ENCODE data around the gene ARMC3.
"Not testable (repeated sequence)": the region's sequence is repeated elsewhere in the genome, so short reads cannot be mapped to it uniquely, and the experiment has no call there.

The ARMC3 gene

DNA sequence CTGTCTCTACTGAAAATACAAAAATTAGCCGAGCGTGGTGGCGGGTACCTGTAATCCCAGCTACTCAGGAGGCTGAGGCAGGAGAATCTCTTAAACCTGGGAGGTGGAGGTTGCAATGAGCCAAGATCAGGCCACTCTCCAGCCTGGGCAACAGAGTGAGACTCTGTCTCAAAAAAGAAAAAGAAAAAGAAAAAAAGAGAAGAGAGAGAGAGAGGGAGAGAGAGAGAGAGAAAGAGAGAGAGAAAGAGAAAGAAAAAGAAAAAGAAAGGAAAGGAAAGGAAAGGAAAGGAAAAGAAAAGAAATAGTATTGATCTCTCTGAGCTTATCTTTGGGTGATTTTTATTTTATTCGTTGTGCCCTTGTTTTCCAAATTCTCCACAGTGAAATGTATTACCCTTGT, 1.2 kb downstream of the ARMC3 start:
- not testable (repeated sequence) for DNase-seq

DNA sequence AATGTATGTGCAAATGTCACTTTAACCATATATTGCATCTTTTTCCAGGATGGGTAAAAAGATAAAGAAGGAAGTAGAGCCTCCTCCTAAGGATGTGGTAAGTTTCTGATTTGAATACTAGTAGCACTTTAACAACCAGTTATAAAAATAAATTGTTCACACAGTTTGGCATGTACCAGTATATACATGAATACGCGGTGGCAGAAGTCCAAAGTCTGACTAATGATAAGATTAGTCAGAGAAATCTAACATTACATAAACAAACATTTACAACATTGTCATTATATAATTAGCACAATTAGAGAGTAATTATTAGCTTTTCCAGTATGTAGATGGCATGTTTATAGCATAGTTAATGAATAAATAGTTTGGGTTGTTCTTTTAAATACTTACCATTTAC, 4.1 kb downstream of the ARMC3 start:
- DNase-seq = no peak

DNA sequence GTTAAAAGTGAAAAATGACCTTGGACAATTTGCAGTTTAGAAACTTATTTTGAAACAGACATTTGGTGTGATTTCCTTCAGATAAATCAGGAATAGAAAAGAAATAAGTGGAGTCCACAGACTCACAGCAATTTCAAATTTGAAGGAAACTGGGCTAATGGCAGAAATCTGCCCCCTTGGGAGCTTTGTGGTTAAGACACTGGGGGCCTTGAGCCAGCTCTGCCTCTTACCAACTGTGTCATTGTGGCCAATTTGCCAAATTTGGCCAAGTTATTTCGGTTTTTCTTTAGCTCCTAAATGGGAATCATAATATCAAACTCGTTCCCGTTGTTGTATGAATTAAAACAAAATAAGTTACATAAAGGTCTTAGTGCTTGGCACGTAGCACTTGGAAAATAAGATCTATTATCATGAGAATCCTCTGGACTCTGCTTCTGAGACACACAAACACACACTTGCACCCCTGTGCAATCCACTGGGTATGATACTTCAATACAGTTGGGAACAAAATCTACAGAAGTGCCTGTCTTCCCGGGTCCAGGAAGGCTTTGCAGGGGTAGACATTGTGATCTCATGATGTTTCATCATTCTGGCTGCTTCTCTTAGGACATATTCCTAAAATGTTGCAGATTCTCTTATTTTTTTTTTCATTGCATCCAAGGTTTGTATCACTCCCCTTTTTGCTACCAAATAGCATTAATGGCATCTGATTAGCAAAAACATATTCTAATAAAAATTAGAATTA, 4.9 kb downstream of the ARMC3 start:
- no peak for DNase-seq

DNA sequence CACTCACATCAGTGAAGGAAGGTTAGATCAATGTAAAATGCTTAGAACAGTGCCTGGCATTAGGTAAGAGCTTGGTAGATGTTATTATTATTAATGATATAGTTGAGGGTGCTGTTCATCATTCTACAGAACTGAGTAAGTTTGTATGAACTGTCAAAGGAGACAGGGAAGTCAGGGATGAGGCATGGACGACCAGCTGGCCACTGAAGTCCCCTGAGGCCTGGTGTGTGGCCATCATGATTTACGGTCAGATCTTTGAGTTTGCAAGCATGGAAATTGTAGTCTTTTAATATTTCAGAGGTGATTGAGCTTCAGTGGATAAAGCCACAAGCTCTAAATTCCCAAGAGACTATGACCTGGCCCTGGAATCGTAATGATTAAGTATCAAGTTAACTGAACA, 6.9 kb downstream of the ARMC3 start:
- no peak for DNase-seq

DNA sequence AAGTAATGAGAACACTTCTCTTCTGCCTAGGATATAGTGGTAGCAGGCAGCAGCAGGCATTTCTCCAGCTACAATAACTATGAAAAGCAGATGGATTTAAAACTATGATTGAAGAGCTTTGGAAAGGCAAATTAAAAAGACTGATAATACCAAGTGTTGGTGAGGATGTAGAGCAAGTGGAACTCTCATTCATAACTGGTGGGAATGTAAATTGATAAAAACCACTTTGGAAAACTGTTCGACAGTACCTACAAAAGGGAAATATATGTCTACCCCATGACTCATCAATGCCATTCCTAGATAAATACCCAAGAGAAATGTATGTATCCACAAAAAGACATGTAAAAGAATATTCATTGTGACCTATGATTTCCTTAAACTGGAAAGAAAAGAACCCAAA, 14.6 kb downstream of the ARMC3 start:
- no peak for DNase-seq

DNA sequence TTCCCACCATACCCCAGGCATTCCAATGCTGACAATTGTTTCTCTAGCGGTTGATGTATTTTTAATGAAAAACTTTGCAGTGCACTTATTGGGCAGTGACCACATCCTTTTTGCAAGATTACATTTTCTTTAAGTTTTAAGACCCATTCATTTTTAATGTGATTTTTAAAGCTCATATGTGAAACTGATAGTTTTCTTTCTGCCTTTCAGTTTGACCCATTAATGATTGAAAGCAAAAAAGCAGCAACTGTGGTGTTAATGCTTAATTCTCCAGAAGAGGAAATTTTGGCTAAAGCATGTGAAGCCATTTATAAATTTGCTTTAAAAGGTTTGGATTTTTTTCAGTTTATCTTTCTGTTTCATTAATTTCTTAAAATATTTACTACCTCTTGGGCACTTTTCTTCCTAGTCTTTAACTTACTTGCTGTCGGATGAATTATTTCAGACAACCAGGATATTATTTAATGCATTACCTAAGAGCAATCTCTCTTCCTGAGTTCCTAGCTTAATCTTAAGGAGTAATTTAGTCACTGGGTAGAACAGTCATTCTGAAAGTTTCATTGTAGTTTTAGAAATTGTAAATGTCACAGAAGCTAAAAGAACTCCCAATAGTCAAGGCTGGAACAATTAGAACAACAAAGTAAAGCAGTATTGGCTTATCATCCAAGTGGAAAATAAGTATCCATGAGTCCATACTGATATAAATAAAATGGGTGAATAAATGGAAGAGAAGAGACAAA, 18.3 kb downstream of the ARMC3 start:
- no peak for DNase-seq

DNA sequence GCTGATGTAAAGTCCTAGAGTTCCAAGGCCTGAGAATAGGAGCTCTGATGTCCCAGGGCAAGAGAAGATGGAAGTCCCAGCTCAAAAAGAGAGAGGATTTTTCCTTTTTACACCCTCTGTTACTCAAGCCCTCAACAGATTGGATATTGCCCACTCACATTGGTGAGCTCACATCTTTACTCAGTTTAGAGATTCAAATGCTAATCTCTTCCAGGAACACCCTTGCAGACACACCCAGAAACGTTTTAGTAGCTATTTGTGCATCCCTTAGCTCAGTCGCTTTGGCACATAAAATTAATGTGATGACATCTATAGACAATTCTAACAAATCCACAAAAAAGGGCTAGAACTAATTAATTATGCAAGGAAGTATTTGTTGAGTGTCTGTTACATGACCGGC, 27.1 kb downstream of the ARMC3 start:
- DNase-seq = no peak

DNA sequence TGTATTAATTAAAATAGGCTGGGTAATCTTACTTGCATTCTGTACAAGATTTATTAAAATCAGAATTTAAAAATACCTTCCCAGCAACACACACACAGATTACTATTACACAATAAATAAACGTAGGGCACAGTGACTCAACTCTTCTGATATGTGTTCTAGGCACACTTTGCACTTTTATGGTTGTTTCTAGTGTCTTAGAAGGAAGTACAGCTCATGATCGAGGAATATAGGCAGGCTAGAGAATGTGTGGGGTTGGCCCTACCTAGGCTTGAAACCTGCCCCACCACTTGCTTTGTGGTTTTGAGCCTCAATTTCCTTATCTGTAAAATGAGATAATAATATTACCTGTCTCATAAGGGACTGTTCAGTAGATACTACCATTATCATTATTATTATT, 30.5 kb downstream of the ARMC3 start:
- no peak for DNase-seq

DNA sequence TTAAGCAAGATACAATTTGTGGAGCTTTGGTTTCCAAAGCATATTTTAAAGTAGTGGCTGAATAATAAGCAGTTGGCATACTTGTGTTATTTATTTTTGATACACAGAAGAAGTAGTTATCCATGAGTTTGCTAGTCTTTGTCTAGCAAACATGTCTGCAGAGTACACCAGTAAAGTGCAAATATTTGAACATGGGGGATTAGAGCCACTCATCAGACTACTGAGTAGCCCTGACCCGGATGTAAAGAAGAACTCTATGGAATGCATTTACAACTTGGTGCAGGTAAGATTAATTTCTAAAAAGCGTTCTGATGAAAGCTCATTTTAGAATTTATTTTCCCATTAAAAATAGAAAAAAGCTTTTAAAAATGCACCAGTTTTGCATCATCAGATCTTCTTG, 31.4 kb downstream of the ARMC3 start:
- DNase-seq = no peak

DNA sequence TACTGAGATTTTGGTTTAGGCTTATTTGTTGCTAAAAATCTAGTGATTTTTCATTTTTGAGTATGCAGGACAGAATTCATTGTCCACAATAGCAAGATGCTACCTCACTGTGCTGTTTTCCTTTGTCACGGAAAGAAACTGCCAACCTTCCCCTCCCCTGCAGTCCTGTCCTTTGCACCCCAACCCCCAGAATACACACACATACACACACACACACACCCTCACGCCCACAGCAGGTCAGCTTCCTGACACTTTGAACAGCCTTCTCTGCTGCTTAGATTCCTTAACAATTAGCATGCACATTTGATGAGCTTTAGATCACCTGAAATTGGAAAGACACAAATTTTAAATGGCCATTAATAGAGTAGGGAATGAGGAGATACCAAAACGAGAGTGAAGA, 32.1 kb downstream of the ARMC3 start:
- no peak for DNase-seq

DNA sequence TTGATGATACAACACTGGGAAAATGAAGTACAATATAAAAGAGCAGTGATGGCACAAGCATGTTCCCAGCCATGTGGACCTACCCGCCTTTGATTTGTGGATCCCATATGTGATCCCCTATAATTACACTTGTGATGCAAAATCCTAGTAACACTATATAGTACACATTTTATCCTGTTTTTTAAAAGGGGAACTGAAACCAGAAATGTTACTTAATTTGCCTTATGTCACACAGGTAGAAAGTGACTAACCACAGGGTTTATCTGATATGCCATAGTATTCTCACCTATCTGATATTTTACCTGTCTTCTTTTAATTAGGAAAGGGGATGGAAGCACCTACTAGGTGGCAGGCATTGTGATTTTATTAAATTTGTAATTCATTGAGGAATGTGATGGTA, 35.0 kb downstream of the ARMC3 start:
- DNase-seq = no peak

DNA sequence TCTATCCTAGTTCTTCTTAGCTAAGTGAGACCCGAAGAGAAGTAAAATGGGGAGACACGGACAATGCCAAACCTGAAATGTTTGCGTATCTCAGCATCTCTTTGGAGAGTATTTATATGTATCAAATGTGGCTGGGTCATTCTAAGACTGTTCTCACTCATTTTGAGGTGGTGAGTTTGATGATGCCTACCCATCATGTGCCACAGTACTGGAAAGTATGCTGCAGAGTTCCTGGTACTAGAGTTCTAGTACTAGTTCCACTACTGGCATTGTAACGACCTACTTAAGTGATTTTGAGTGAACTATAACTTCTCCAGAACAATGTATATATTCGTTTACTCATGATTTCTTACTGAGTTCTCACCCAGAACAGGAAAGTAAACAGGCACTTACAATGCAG, 41.9 kb downstream of the ARMC3 start:
- no peak for DNase-seq

DNA sequence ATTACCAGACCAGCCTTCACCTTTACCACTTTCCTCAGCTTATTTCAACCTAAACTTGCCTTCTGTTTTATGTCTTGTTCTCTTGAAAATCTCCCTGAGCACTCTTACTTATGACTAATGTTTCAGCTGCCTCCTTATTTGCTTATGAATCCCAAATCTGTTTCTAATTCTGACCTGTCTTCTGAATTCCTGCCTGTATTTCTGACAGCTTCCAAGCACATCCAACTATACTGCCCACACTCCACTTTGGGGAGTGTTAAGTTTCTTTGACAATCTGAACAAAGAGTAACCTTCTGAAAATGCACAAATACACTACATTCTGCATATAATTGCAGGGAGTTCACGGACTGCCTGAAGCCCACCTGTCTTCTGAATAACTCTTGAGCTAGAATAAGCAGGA, 48.7 kb downstream of the ARMC3 start:
- DNase-seq = no peak

DNA sequence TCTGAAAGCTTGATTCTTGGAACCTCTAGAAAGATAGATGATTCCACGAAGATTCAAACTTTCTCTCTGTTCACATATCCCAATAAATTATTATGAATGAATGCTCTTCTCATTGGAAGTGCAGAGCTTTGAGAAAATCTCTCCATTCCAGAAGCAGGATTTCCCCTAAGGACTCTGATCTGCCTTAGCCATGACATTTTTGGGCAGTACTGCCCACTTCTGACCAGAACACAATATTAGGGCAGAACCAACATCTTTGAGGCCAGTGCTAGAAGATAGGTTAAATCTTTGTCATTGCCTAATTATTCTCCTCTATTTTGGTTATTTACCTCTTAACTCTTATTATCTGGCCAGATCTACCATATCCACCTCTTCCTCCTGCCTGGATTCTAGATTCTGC, 49.9 kb downstream of the ARMC3 start:
- DNase-seq = no peak

DNA sequence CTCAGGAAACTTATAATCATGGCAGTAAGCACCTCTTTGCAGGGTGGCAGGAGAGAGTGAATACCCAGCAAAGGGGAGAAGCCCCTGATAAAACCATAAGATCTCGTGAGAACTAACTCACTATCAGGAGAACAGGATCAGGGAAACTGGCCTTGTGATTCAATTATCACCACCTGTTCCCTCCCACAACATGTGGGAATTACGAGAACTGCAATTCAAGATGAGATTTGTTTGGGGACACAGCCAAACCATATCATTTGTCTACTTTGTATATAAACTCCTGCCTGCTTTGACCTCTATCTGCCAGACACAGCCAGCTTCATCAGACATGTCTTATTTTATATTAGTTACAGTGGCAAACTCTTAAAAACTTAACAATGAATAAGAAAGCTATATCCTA, 50.4 kb downstream of the ARMC3 start:
- no peak for DNase-seq

DNA sequence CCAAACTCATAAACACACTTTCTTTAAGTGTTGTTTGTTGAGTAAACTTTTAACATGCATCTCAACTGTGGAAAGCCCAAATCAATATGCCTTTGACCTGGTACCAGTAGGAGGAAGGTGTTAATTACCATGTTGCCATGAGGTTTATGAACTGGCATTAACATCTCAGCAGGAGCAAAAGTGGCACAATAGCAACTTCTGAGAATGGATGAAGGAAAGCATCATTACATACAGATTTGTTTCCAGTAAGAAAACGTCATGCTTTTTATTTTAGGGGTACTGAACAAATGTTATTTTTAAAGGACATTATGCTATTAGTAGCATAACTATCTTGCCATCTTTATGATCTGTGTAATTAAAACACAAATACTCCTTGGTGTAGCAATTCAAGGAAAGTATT, 51.1 kb downstream of the ARMC3 start:
- peak in 1 of 2 experiments; percentile 1 for DNase-seq

DNA sequence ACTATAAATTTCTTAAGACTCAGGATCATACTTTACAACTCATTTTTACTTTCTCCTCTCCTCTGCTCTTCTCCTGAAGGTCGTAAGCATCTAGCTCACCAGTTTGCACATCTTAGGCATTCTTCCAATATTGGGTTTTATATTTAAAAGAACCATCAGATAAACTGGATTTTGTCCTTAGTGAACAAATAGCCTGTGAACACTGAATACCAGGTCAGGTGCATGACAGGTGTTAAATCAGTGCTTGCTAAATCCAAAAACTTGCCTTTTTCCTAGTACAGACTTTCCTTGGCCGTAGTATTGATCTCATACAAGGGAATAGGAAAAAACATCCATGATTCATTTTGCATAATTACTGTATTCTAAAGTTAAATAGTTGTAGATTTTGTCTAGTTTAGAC, 53.0 kb downstream of the ARMC3 start:
- no peak for DNase-seq

DNA sequence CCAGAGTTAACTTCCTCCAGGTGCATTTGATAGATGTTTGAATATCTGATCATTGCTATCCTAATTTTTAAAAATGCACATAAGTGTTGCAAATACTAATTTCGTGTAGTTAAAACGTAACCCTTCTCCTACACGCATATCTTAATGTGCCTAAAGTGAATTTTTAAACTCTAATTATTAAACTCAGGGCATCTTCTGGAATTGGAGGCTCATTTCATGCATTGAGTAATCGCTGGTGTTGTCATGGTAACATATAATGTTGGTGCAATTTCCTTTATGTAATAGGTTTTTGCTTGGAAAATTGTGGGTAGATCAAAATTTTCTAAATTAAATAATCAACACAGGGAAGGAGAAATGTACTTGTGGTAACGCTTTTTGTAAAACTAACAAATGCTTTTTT, 56.2 kb downstream of the ARMC3 start:
- no peak for DNase-seq

DNA sequence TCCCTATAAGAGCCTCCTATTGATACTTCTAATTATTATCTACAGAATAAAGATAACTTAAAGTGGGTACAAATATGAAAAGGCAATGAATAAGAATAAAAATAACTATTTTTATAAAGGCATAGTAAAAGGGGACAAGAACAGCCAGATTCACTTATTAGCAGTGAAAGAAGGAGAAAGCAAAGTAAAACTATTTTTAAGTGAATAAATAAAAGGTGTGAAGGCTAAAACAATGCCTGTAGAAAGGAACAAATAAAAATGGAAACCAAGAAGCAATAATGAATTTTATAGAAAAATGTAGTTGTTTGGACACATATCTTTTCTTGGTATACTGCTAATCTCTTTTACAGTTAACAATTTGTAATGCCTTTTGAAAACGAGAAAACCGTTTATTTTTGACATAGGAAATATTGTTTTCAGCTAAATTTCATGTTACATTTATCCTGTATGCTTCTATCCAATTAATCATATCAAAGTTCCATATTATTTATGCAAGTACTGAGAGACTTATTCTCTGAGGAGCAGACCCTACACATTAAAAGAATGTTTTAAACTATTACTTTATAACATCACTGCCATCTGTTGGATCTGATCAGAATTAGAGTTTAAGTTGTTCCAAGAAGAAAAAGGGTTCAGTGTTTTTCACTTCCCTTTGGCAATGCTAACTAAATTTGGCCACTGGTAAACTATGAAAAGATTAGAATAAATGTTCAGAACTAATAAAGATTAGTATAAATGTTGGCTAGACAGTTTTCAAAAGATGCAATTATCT, 59.1 kb downstream of the ARMC3 start:
- no peak for DNase-seq

DNA sequence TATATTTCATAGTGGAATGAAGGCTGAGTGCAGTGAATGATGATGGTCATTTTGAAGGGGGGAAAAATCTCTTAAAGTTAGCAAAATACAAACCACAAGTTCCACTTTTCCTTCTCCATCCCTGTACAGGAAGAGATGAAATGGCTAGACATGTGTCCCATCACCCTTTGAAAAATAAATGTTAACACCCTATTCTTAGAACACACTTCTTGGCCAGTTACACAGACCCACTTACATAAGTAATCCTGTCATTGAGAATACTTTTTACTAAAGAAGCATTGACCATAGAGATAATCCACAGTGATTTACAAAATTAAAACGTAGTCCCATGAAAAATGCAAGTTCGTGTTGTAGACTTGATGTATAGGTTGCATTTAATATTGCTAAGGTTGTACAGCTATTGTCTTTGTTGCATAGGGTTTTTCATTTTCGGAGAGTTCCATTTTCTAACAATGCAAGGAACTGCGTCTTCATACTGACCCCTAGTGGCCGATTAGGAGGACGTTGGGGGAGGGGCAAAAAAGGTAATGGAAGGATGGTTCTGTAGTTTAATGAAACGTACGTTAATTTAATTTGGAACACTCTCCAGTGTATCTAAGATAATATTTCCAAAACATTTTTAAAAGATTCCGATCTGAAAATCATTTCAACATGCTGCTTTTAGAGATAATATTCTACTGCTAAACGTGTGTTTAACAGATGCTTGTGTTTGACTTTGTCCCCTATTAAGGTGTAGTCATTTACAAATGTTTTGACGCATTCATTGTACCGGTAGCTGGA, 60.9 kb downstream of the ARMC3 start:
- peak in 1 of 2 experiments; percentile 2 for DNase-seq

DNA sequence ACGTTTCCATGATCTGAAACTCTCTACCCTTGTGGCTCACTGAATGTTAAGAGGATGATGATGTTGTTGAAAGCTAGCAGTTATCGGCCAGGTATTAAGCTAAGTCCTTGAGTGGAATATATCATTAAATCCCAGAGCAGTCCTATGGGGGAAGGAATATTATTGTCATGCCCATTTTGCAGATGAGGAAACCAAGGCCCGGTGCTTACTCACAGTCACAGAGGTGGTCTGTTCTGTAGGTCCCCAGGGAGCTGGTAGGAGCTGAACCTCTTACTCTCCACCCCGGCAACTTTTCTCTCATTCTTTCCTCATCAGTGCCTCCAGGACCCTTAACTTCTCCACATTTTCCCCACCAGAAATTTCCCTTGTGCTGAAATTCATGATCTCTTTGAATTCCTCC, 62.6 kb downstream of the ARMC3 start:
- no peak for DNase-seq

DNA sequence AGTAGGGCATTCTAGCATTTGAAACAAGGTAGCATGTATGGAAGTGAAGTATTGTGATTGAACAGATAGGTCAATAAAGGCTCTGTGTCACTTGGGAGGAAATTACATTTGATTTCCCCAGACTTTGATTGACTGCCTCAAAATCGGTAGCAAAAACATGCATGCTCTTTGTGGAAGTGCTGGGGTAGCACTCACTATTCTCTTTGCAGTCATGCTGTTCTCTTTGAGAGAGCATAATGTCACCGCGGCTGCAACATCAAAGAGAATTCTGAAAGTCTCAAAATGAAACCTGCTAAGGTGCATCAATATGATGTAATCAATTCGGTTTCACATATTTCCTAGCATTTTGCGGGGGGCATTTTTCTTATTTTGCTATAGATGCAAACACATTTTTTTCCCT, 64.2 kb downstream of the ARMC3 start:
- DNase-seq = no peak

DNA sequence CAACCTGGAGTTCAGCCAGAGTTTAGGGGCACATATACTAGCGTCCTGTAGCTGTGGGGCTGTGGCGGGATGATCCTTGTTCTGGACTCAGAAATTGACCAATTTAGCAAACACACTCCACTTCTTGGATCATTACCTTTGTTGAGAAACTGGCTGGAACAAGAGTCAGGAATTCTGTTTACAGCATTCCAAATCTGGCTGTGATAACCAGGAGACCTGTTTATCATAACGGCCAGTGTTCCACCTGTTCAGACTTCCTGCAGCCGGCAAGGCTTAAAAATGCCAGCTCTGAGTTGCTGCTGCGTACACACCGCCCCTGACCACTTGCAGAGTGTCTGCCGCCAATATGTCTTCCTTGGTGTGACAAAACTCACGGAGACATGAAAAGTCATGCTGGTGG, 64.8 kb downstream of the ARMC3 start:
- DNase-seq = no peak

All from NCI-H1930 (cell line).